Liver (tissue), 9 donors: ENCODE measurements around the gene MFRP. TPM values are rescaled to one million over a fixed set of nuclear protein-coding genes. Genes with fewer than 3 reads are reported as not detected.
A peak's percentile ranks its signal among the peaks of the same experiment; 100 is the strongest.

Experiments used
- DNase-seq: peaks from one replicate; pipeline ENCODE4 v3.0.0-alpha.2; 2017; ENCODE audit warnings: low spot score
- H3K27ac ChIP-seq, 2 donors: one replicate each; pipeline ENCODE4 v1.7.0; 2013; ENCODE audit warnings: inconsistent platforms in 2 of 2, low read length in 2 of 2, control low read depth in 1 of 2, low read depth in 1 of 2, mild to moderate bottlenecking in 1 of 2
- H3K27me3 ChIP-seq, 4 donors: one replicate each; pipeline versions ENCODE4 v1.6.1 to v1.7.0; 2013; ENCODE audit warnings: low read length in 3 of 4, inconsistent platforms in 1 of 4, mild to moderate bottlenecking in 1 of 4, moderate library complexity in 1 of 4; ENCODE audit not compliant: control insufficient read depth in 4 of 4, insufficient read depth in 4 of 4
- H3K36me3 ChIP-seq, 4 donors: one replicate each; pipeline versions ENCODE4 v1.6.1 to v1.7.0; 2013; ENCODE audit warnings: low read length in 3 of 4, mild to moderate bottlenecking in 3 of 4, low read depth in 1 of 4, moderate library complexity in 1 of 4; ENCODE audit not compliant: control insufficient read depth in 4 of 4, insufficient read depth in 3 of 4
- H3K4me1 ChIP-seq, 4 donors: one replicate each; pipeline versions ENCODE4 v1.6.1 to v1.7.0; 2013; ENCODE audit warnings: low read length in 3 of 4, mild to moderate bottlenecking in 3 of 4, moderate library complexity in 1 of 4; ENCODE audit not compliant: control insufficient read depth in 4 of 4, insufficient read depth in 4 of 4
- H3K4me3 ChIP-seq, 3 donors: one replicate each; pipeline versions ENCODE4 v1.6.1 to v1.7.0; 2013; ENCODE audit warnings: low read length in 3 of 3, control low read depth in 1 of 3, low read depth in 1 of 3, mild to moderate bottlenecking in 1 of 3
- H3K9ac ChIP-seq, 2 donors: one replicate each; pipeline ENCODE4 v1.7.0; 2013; ENCODE audit warnings: low read length in 2 of 2, mild to moderate bottlenecking in 2 of 2, moderate library complexity in 2 of 2, control low read depth in 1 of 2, low read depth in 1 of 2
- H3K9me3 ChIP-seq, 4 donors: one replicate each; pipeline versions ENCODE4 v1.6.1 to v1.7.0; 2013; ENCODE audit warnings: low read length in 3 of 4; ENCODE audit not compliant: control insufficient read depth in 4 of 4
- ATF3 ChIP-seq: IDR thresholded peaks from 2 replicates; pipeline ENCODE4 v1.6.1; 2016; ENCODE audit warnings: antibody characterized with exemption
- CTCF ChIP-seq: fragments of 150-350 bp; IDR thresholded peaks from 2 replicates; pipeline ENCODE4 v1.5.1; 2017; ENCODE audit warnings: improper control_type of control experiment, low read depth, low read length; ENCODE audit not compliant: missing input control
- FOXA1 ChIP-seq: IDR thresholded peaks from 2 replicates; pipeline ENCODE4 v1.6.1; 2016; ENCODE audit warnings: antibody characterized with exemption
- FOXA2 ChIP-seq: IDR thresholded peaks from 2 replicates; pipeline ENCODE4 v1.6.1; 2016; ENCODE audit warnings: antibody characterized with exemption
- GABPA ChIP-seq, 2 donors: IDR thresholded peaks in 1 of 2; conservative IDR thresholded peaks in 1 of 2; 2 replicates each; pipeline ENCODE4 v1.6.1; 2016; ENCODE audit warnings: antibody characterized with exemption in 2 of 2, mild to moderate bottlenecking in 1 of 2, moderate library complexity in 1 of 2
- HNF4A ChIP-seq, 2 donors: conservative IDR thresholded peaks; 2 replicates each; pipeline ENCODE4 v1.6.1; 2016; ENCODE audit warnings: antibody characterized with exemption in 2 of 2, mild to moderate bottlenecking in 2 of 2
- JUND ChIP-seq, 2 donors: IDR thresholded peaks; 2 replicates each; pipeline ENCODE4 v1.6.1; 2016; ENCODE audit warnings: antibody characterized with exemption in 2 of 2
- RAD21 ChIP-seq, 2 donors: IDR thresholded peaks; 2 replicates each; pipeline ENCODE4 v1.6.1; 2016; ENCODE audit warnings: antibody characterized with exemption in 2 of 2, mild to moderate bottlenecking in 2 of 2
- REST ChIP-seq: IDR thresholded peaks from 2 replicates; pipeline ENCODE4 v1.6.1; 2016; ENCODE audit warnings: antibody characterized with exemption, mild to moderate bottlenecking
- RXRA ChIP-seq, 2 donors: IDR thresholded peaks; 2 replicates each; pipeline ENCODE4 v1.6.1; 2017 to 2018; ENCODE audit warnings: antibody characterized with exemption in 2 of 2, mild to moderate bottlenecking in 1 of 2
- TAF1 ChIP-seq: conservative IDR thresholded peaks from 2 replicates; pipeline ENCODE4 v1.6.1; 2016; ENCODE audit warnings: antibody characterized with exemption, mild to moderate bottlenecking
- YY1 ChIP-seq: IDR thresholded peaks from 2 replicates; pipeline ENCODE4 v1.6.1; 2016; ENCODE audit warnings: antibody characterized with exemption, mild to moderate bottlenecking
- WGBS: extraction: QIAGEN DNeasy Blood & Tissue Kit; methylation state at CpG from one replicate; pipeline ENCODE4 v1.1.7; 2013; 5-methylcytosine and 5-hydroxymethylcytosine counted together
- polyA plus RNA-seq, 2 donors: library from polyadenylated mRNA; stranded (reverse) in 1 of 2; unstranded in 1 of 2; fragments of 200-250 nt in 1 of 2; fragments of >200 nt in 1 of 2; fragmentation: Nextera tagmentation in 1 of 2; extraction: Ambion mirVana in 1 of 2; gene quantifications; one replicate each; pipeline versions ENCODE4 v1.2.1 to v1.2.3, GENCODE V29; 2013 to 2015
- total RNA-seq, 2 donors: library from RNA; depleted of rRNA; stranded (reverse); fragments of >200 nt; gene quantifications; one replicate each; pipeline ENCODE4 v1.2.3, GENCODE V29; 2014
- donor health status: healthy.
- donor health status: healthy.
- donor health status: healthy.
- donor health status: healthy.
- donor health status: healthy.

MFRP gene
- total and polyA plus RNA-seq, 4 donors: not detected

- WGBS: 27% methylated on average over 17 of the region's 17 CpGs
- Histone ChIP-seq H3K9ac (no peak overlapping the region), H3K27me3 (peaks cover 0 to 2% (median 0%) of the 10 kb centered on the region in 4 donors), H3K9me3 (no peaks in the 10 kb centered on the region), H3K27ac (no peak overlapping the region), H3K4me3 (no peak overlapping the region), H3K36me3 (no peaks in the 10 kb centered on the region), H3K4me1 (peaks cover 13 to 42% (median 25%) of the 10 kb centered on the region in 4 donors)
- TF ChIP-seq CTCF: peak; percentile 74
- TF ChIP-seq YY1: no peak
- peak; percentile 72 to 81 for TF ChIP-seq RAD21 (IDR thresholded peaks at IDR 0.05)
- no peak for TF ChIP-seq FOXA2
- TF ChIP-seq REST: no peak
- TF ChIP-seq ATF3: no peak
- no peak for TF ChIP-seq JUND (IDR thresholded peaks at IDR 0.05)
- peak; percentile 81 for DNase-seq
Observed at GRCh38 chr11:119338318-119338890, 8.1 kb downstream of the MFRP start.

GRCh38 chr11:119337581-119338317 lies 8.8 kb downstream of the MFRP start:
- H3K9ac ChIP-seq: no peak overlapping the region
- H3K4me1 ChIP-seq: peaks cover 13 to 42% (median 25%) of the 10 kb centered on the region in 4 donors
- no peak overlapping the region for H3K4me3 ChIP-seq
- TF ChIP-seq FOXA1 (no peak), JUND (IDR thresholded peaks at IDR 0.05) (no peak)
- no peaks in the 10 kb centered on the region for H3K36me3 ChIP-seq
- no peaks in the 10 kb centered on the region for H3K9me3 ChIP-seq
- H3K27me3 ChIP-seq: peaks cover 0 to 2% (median 0%) of the 10 kb centered on the region in 4 donors
- H3K27ac ChIP-seq: no peak overlapping the region
- no peak for DNase-seq
- WGBS: 79% methylated on average over 9 of the region's 9 CpGs

- Histone ChIP-seq H3K4me1 (peaks cover 13 to 42% (median 25%) of the 10 kb centered on the region in 4 donors), H3K9ac (no peak overlapping the region), H3K27ac (no peak overlapping the region), H3K9me3 (no peaks in the 10 kb centered on the region), H3K36me3 (no peaks in the 10 kb centered on the region), H3K4me3 (no peak overlapping the region), H3K27me3 (peaks cover 0 to 2% (median 0%) of the 10 kb centered on the region in 4 donors)
- DNase-seq: no peak
- 90% methylated on average over 9 of the region's 9 CpGs for WGBS
- no peak for TF ChIP-seq YY1
- TF ChIP-seq RAD21 (IDR thresholded peaks at IDR 0.05): no peak
- TF ChIP-seq JUND (IDR thresholded peaks at IDR 0.05): no peak
- TF ChIP-seq REST: no peak
- TF ChIP-seq ATF3: no peak
- TF ChIP-seq TAF1: no peak
- no peak for TF ChIP-seq GABPA (IDR thresholded peaks at IDR 0.05 in 1 of 2, conservative IDR thresholded peaks at IDR 0.05 in 1 of 2)
- no peak for TF ChIP-seq HNF4A (conservative IDR thresholded peaks at IDR 0.05)
- TF ChIP-seq RXRA (IDR thresholded peaks at IDR 0.05): no peak
Observed at GRCh38 chr11:119336744-119337469, 9.6 kb downstream of the MFRP start.
